ENCODE measurements around the gene WDFY4.

Gene WDFY4

DNA sequence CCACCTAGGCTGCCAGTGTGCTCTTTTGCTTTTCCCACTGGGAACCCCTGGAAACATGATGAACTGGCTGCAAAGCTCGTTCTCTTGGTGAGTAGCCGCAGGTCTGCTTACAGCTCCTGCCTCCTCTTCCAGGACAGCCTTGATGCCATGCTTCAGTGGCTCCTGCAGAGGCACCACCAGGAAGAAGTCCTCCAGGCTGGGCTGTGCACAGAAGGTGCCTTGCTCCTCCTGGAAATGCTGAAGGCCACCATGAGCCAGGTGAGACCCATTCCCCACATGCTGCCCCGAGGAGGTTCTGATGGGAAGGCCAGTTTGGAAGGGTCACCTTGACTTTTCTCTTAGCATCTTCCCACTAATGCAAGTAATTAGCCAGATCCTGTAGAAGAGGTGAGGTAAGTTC is 129.2 kb downstream of the WDFY4 start:
- Histone ChIP-seq H3K36me3 (replicated peaks in 1 of 2; ENCODE audit: control insufficient read depth in 2 of 2, insufficient read depth in 2 of 2, low read length in 2 of 2) (no peaks in the 10 kb centered on the region), H2AFZ (ENCODE audit: low read length) (no peak overlapping the region), H3K23ac (ENCODE audit: low read depth, low read length, poor library complexity) (no peak overlapping the region), H3K9me3 (replicated peaks in 1 of 2; ENCODE audit: control insufficient read depth in 2 of 2, insufficient read depth in 1 of 2, low read depth in 1 of 2, low read length in 2 of 2) (peaks cover 0 to 2% of the 10 kb centered on the region in 2 donors), H3K79me1 (ENCODE audit: low read depth, low read length) (no peaks in the 10 kb centered on the region), H3K4me2 (ENCODE audit: insufficient read depth, low read length, poor library complexity, severe bottlenecking) (no peak overlapping the region), H2BK120ac (ENCODE audit: low read depth, low read length) (no peak overlapping the region), H3K4me3 (ENCODE audit: low read length in 2 of 2) (no peak overlapping the region), H3K18ac (ENCODE audit: low read length) (no peak overlapping the region), H2AK5ac (ENCODE audit: low read depth, low read length) (no peak overlapping the region), H4K91ac (ENCODE audit: low read depth, low read length, poor library complexity) (no peak overlapping the region), H2BK15ac (ENCODE audit: low read length) (no peak overlapping the region), H3K27me3 (ENCODE audit: control insufficient read depth in 3 of 3, insufficient read depth in 3 of 3, low read depth in 1 of 3, low read length in 3 of 3) (no peaks in the 10 kb centered on the region), H2BK5ac (ENCODE audit: low read length) (no peak overlapping the region), H3K9ac (ENCODE audit: low read depth, low read length, poor library complexity) (no peak overlapping the region), H3K4ac (ENCODE audit: low read length) (no peak overlapping the region), H3K4me1 (ENCODE audit: control insufficient read depth in 2 of 2, insufficient read depth in 1 of 2, low read depth in 1 of 2, low read length in 2 of 2) (no peaks in the 10 kb centered on the region), H4K8ac (ENCODE audit: low read depth, low read length) (no peak overlapping the region), H3K14ac (ENCODE audit: low read length) (no peak overlapping the region), H2BK12ac (ENCODE audit: low read length) (no peak overlapping the region), H3K27ac (replicated peaks; ENCODE audit: low read length) (no peak overlapping the region)
- WGBS, 2 donors (ENCODE audit: extremely low coverage in 2 of 2, insufficient read length in 2 of 2, insufficient replicate concordance in 1 of 2), result no CpG with 5 or more reads among the region's 3 CpGs
- DNase-seq (ENCODE audit: low spot score), result no peak

DNA sequence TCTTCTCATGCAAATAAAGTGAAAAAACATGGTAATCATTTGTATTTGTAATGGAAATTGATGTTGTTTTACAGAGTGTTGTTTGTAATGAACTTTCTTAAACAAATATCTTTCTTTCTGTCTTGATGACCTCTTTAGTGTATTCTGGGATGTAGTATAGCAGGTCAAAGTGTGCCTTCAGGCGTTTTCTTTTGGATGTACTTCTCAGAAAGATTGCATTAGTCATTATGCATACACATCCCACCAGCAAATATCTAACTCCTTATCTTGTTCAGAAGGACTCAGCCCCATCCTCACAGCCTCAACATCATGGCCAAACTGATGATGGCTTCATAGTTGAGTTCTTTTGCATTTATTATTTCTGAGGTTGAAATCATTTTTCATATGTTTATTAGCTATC is 130.3 kb downstream of the WDFY4 start:
- Histone ChIP-seq H3K23ac (ENCODE audit: low read depth, low read length, poor library complexity) (no peak overlapping the region), H3K18ac (ENCODE audit: low read length) (no peak overlapping the region), H3K4me1 (ENCODE audit: control insufficient read depth in 2 of 2, insufficient read depth in 1 of 2, low read depth in 1 of 2, low read length in 2 of 2) (no peaks in the 10 kb centered on the region), H2AFZ (ENCODE audit: low read length) (no peak overlapping the region), H2BK12ac (ENCODE audit: low read length) (no peak overlapping the region), H3K9ac (ENCODE audit: low read depth, low read length, poor library complexity) (no peak overlapping the region), H2AK5ac (ENCODE audit: low read depth, low read length) (no peak overlapping the region), H3K4ac (ENCODE audit: low read length) (no peak overlapping the region), H3K27me3 (ENCODE audit: control insufficient read depth in 3 of 3, insufficient read depth in 3 of 3, low read depth in 1 of 3, low read length in 3 of 3) (no peaks in the 10 kb centered on the region), H3K79me1 (ENCODE audit: low read depth, low read length) (no peaks in the 10 kb centered on the region), H3K4me2 (ENCODE audit: insufficient read depth, low read length, poor library complexity, severe bottlenecking) (no peak overlapping the region), H3K9me3 (replicated peaks in 1 of 2; ENCODE audit: control insufficient read depth in 2 of 2, insufficient read depth in 1 of 2, low read depth in 1 of 2, low read length in 2 of 2) (no peaks in the 10 kb centered on the region), H3K4me3 (ENCODE audit: low read length in 2 of 2) (no peak overlapping the region), H2BK120ac (ENCODE audit: low read depth, low read length) (no peak overlapping the region), H4K8ac (ENCODE audit: low read depth, low read length) (no peak overlapping the region), H3K36me3 (replicated peaks in 1 of 2; ENCODE audit: control insufficient read depth in 2 of 2, insufficient read depth in 2 of 2, low read length in 2 of 2) (no peaks in the 10 kb centered on the region), H2BK5ac (ENCODE audit: low read length) (no peak overlapping the region), H4K91ac (ENCODE audit: low read depth, low read length, poor library complexity) (no peak overlapping the region), H2BK15ac (ENCODE audit: low read length) (no peak overlapping the region), H3K14ac (ENCODE audit: low read length) (no peak overlapping the region), H3K27ac (replicated peaks; ENCODE audit: low read length) (no peak overlapping the region)
- WGBS, 2 donors (ENCODE audit: extremely low coverage in 2 of 2, insufficient read length in 2 of 2, insufficient replicate concordance in 1 of 2), result no CpG with 5 or more reads among the region's 1 CpG
- DNase-seq (ENCODE audit: low spot score), result no peak

DNA sequence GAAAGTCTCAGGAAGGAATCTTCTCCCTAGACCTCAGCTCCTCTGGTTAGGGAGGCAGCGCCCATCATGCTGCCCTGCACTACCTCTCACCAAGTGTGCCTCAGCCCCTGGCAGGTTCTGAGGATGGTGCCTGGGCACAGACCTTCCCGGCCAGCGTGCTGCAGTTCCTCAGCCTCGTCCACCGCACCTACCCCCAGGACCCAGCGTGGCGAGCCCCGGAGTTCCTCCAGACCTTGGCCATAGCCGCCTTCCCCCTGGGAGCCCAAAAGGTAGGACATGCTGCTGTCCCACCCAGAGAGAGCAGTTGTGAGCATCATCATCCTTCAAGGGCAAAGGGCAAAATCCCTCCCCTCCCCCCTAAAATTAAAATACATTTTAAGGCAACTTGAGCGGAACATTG is 132.5 kb downstream of the WDFY4 start:
- Histone ChIP-seq H3K18ac (ENCODE audit: low read length) (peak overlapping the region; percentile 50), H3K9ac (ENCODE audit: low read depth, low read length, poor library complexity) (no peak overlapping the region), H4K8ac (ENCODE audit: low read depth, low read length) (peak overlapping the region; percentile 23), H3K14ac (ENCODE audit: low read length) (peak overlapping the region; percentile 25), H3K4me3 (ENCODE audit: low read length in 2 of 2) (no peak overlapping the region), H4K91ac (ENCODE audit: low read depth, low read length, poor library complexity) (no peak overlapping the region), H3K36me3 (replicated peaks in 1 of 2; ENCODE audit: control insufficient read depth in 2 of 2, insufficient read depth in 2 of 2, low read length in 2 of 2) (no peaks in the 10 kb centered on the region), H2AK5ac (ENCODE audit: low read depth, low read length) (no peak overlapping the region), H2BK5ac (ENCODE audit: low read length) (no peak overlapping the region), H2BK120ac (ENCODE audit: low read depth, low read length) (no peak overlapping the region), H3K9me3 (replicated peaks in 1 of 2; ENCODE audit: control insufficient read depth in 2 of 2, insufficient read depth in 1 of 2, low read depth in 1 of 2, low read length in 2 of 2) (peaks cover 0 to 2% of the 10 kb centered on the region in 2 donors), H3K27ac (replicated peaks; ENCODE audit: low read length) (no peak overlapping the region), H3K23ac (ENCODE audit: low read depth, low read length, poor library complexity) (peak overlapping the region; percentile 87), H3K4me1 (ENCODE audit: control insufficient read depth in 2 of 2, insufficient read depth in 1 of 2, low read depth in 1 of 2, low read length in 2 of 2) (no peaks in the 10 kb centered on the region), H3K79me1 (ENCODE audit: low read depth, low read length) (no peaks in the 10 kb centered on the region), H2BK15ac (ENCODE audit: low read length) (no peak overlapping the region), H2AFZ (ENCODE audit: low read length) (no peak overlapping the region), H3K4me2 (ENCODE audit: insufficient read depth, low read length, poor library complexity, severe bottlenecking) (no peak overlapping the region), H2BK12ac (ENCODE audit: low read length) (peak overlapping the region; percentile 53), H3K4ac (ENCODE audit: low read length) (no peak overlapping the region), H3K27me3 (ENCODE audit: control insufficient read depth in 3 of 3, insufficient read depth in 3 of 3, low read depth in 1 of 3, low read length in 3 of 3) (no peaks in the 10 kb centered on the region)
- no CpG with 5 or more reads among the region's 10 CpGs for WGBS, 2 donors (ENCODE audit: extremely low coverage in 2 of 2, insufficient read length in 2 of 2, insufficient replicate concordance in 1 of 2)
- DNase-seq (ENCODE audit: low spot score), result no peak

DNA sequence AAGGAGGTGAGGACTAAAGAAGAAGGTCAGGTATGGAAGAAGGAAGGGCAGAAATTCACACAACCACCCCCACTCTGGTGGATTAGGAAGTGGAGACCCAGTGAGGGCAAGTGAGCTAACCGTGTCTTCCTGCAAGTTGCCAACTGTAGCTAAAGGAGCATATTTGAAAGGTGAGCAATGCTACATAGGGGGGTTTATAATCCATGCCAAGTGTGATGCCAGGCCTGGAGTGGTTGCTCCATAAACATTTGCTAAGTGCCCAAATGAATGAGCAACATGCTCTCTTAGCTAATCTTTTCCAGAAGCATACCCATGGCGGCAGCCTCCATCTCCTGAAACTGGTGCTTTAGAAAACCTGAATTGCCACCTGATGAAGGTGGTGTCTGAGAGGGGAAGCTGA is 133.4 kb downstream of the WDFY4 start:
- WGBS, 2 donors (ENCODE audit: extremely low coverage in 2 of 2, insufficient read length in 2 of 2, insufficient replicate concordance in 1 of 2), result no CpG with 5 or more reads among the region's 2 CpGs
- no peak for DNase-seq (ENCODE audit: low spot score)

More for the DNA sequence above, 133.4 kb downstream of the WDFY4 start:
- no peaks in the 10 kb centered on the region for H3K27me3 ChIP-seq (ENCODE audit: control insufficient read depth in 3 of 3, insufficient read depth in 3 of 3, low read depth in 1 of 3, low read length in 3 of 3)
- H4K91ac ChIP-seq (ENCODE audit: low read depth, low read length, poor library complexity), result no peak overlapping the region
- no peak overlapping the region for H2BK5ac ChIP-seq (ENCODE audit: low read length)
- H2AK5ac ChIP-seq (ENCODE audit: low read depth, low read length), result no peak overlapping the region
- H3K79me1 ChIP-seq (ENCODE audit: low read depth, low read length), result no peaks in the 10 kb centered on the region
- no peak overlapping the region for H2AFZ ChIP-seq (ENCODE audit: low read length)
- no peak overlapping the region for H3K4ac ChIP-seq (ENCODE audit: low read length)
- H3K18ac ChIP-seq (ENCODE audit: low read length), result no peak overlapping the region
- no peak overlapping the region for H4K8ac ChIP-seq (ENCODE audit: low read depth, low read length)
- no peak overlapping the region for H3K23ac ChIP-seq (ENCODE audit: low read depth, low read length, poor library complexity)
- no peak overlapping the region for H2BK12ac ChIP-seq (ENCODE audit: low read length)
- H3K14ac ChIP-seq (ENCODE audit: low read length), result no peak overlapping the region
- no peak overlapping the region for H3K4me2 ChIP-seq (ENCODE audit: insufficient read depth, low read length, poor library complexity, severe bottlenecking)
- no peak overlapping the region for H3K27ac ChIP-seq (replicated peaks; ENCODE audit: low read length)
- H3K9ac ChIP-seq (ENCODE audit: low read depth, low read length, poor library complexity), result no peak overlapping the region
- H2BK15ac ChIP-seq (ENCODE audit: low read length), result no peak overlapping the region
- H3K4me3 ChIP-seq (ENCODE audit: low read length in 2 of 2), result no peak overlapping the region
- no peak overlapping the region for H2BK120ac ChIP-seq (ENCODE audit: low read depth, low read length)
- peaks cover 0 to 2% of the 10 kb centered on the region in 2 donors for H3K9me3 ChIP-seq (replicated peaks in 1 of 2; ENCODE audit: control insufficient read depth in 2 of 2, insufficient read depth in 1 of 2, low read depth in 1 of 2, low read length in 2 of 2)
- no peaks in the 10 kb centered on the region for H3K36me3 ChIP-seq (replicated peaks in 1 of 2; ENCODE audit: control insufficient read depth in 2 of 2, insufficient read depth in 2 of 2, low read length in 2 of 2)
- no peaks in the 10 kb centered on the region for H3K4me1 ChIP-seq (ENCODE audit: control insufficient read depth in 2 of 2, insufficient read depth in 1 of 2, low read depth in 1 of 2, low read length in 2 of 2)
